DLD1 (cell line): ENCODE measurements around the gene LARP1.

Source experiments
- in situ Hi-C: cut with HindIII; loops from 2 replicates; pipeline ENCODE4 v1.10.0; 2017; ENCODE audit warnings: low sequenced_read_pairs

Gene LARP1

GRCh38 chr5:154784856-154785255, 29.7 kb downstream of the LARP1 start:
- in situ Hi-C loops = loop anchor here (25.0 kb wide), 1 partner anchor 102 kb away; no protein-coding TSS in a partner anchor

- in situ Hi-C loops = loop anchor here (25.0 kb wide), 1 partner anchor 101 kb away; no protein-coding TSS in a partner anchor
These were observed 31.2 kb downstream of the LARP1 start for GRCh38 chr5:154786414-154786813.

- in situ Hi-C loops = loop anchor here (25.0 kb wide), 1 partner anchor 99 kb away; no protein-coding TSS in a partner anchor
These were observed 33.0 kb downstream of the LARP1 start for GRCh38 chr5:154788212-154788611.

GRCh38 chr5:154791535-154791934, 36.4 kb downstream of the LARP1 start:
- in situ Hi-C loops = loop anchor here (25.0 kb wide), 1 partner anchor 96 kb away; no protein-coding TSS in a partner anchor

- in situ Hi-C loops = loop anchor here (25.0 kb wide), 1 partner anchor 93 kb away; no protein-coding TSS in a partner anchor
These were observed 38.7 kb downstream of the LARP1 start for GRCh38 chr5:154793599-154794524.

- in situ Hi-C loops = loop anchor here (25.0 kb wide), 1 partner anchor 93 kb away; no protein-coding TSS in a partner anchor
These were observed 39.5 kb downstream of the LARP1 start for GRCh38 chr5:154794525-154795234.

- in situ Hi-C loops = loop anchor here (25.0 kb wide), 1 partner anchor 92 kb away; no protein-coding TSS in a partner anchor
These were observed 40.0 kb downstream of the LARP1 start for GRCh38 chr5:154795235-154795596.

GRCh38 chr5:154797762-154798161, 42.6 kb downstream of the LARP1 start:
- in situ Hi-C loops = loop anchor here (25.0 kb wide), 1 partner anchor 90 kb away; no protein-coding TSS in a partner anchor

- in situ Hi-C loops = no loop called here
These were observed 45.4 kb downstream of the LARP1 start for GRCh38 chr5:154800582-154800981.

- in situ Hi-C loops = no loop called here
These were observed 45.9 kb downstream of the LARP1 start for GRCh38 chr5:154801083-154801482.

- in situ Hi-C loops = no loop called here
These were observed 46.9 kb downstream of the LARP1 start for GRCh38 chr5:154802050-154802449.

GRCh38 chr5:154806176-154806575, 51.0 kb downstream of the LARP1 start:
- in situ Hi-C loops = no loop called here

- in situ Hi-C loops = no loop called here
These were observed 56.1 kb downstream of the LARP1 start for GRCh38 chr5:154811239-154811638.

GRCh38 chr5:154811653-154812465, 56.7 kb downstream of the LARP1 start:
- in situ Hi-C loops = no loop called here

GRCh38 chr5:154813158-154813557, 58.0 kb downstream of the LARP1 start:
- in situ Hi-C loops = no loop called here

- in situ Hi-C loops = no loop called here
These were observed 58.6 kb downstream of the LARP1 start for GRCh38 chr5:154813736-154814135.

- in situ Hi-C loops = no loop called here
These were observed 59.8 kb downstream of the LARP1 start for GRCh38 chr5:154815025-154815424.

GRCh38 chr5:154815684-154816247, 60.6 kb downstream of the LARP1 start:
- in situ Hi-C loops = no loop called here

- in situ Hi-C loops = no loop called here
These were observed 61.8 kb downstream of the LARP1 start for GRCh38 chr5:154816891-154817492.

- in situ Hi-C loops = no loop called here
These were observed 62.6 kb downstream of the LARP1 start for GRCh38 chr5:154817815-154818214.
